Thymus (tissue), 11 donors: ENCODE results near the gene MICALL2. TPM values are rescaled to one million over a fixed set of nuclear protein-coding genes. Genes with fewer than 3 reads are reported as not detected.
"Not testable (repeated sequence)": the region's sequence is repeated elsewhere in the genome, so short reads cannot be mapped to it uniquely, and the experiment has no call there.

Experiments
- DNase-seq, 9 donors: peaks; one replicate each; pipeline ENCODE4 v3.0.0-alpha.2; 2013; ENCODE audit warnings: low spot score in 9 of 9, low read depth in 6 of 9, missing footprints in 1 of 9
- H3K27ac ChIP-seq, 2 donors: one replicate each; pipeline ENCODE4 v1.5.1; 2013; ENCODE audit warnings: control low read depth in 1 of 2, low read depth in 1 of 2, low read length in 1 of 2, mild to moderate bottlenecking in 1 of 2, moderate library complexity in 1 of 2
- H3K27me3 ChIP-seq, 2 donors: one replicate each; pipeline ENCODE4 v1.5.1; 2013; ENCODE audit warnings: low read length in 1 of 2; ENCODE audit not compliant: control insufficient read depth in 2 of 2, insufficient read depth in 1 of 2
- H3K36me3 ChIP-seq, 2 donors: one replicate each; pipeline ENCODE4 v1.5.1; 2013; ENCODE audit warnings: low read length in 1 of 2, mild to moderate bottlenecking in 1 of 2, moderate library complexity in 1 of 2; ENCODE audit not compliant: control insufficient read depth in 2 of 2, insufficient read depth in 2 of 2
- H3K4me1 ChIP-seq, 2 donors: one replicate each; pipeline ENCODE4 v1.5.1; 2013; ENCODE audit warnings: low read length in 2 of 2; ENCODE audit not compliant: control insufficient read depth in 2 of 2, insufficient read depth in 2 of 2
- H3K4me3 ChIP-seq, 2 donors: one replicate each; pipeline ENCODE4 v1.5.1; 2013; ENCODE audit warnings: low read length in 2 of 2, control low read depth in 1 of 2, mild to moderate bottlenecking in 1 of 2
- H3K9me3 ChIP-seq, 2 donors: one replicate each; pipeline ENCODE4 v1.5.1; 2013; ENCODE audit warnings: low read length in 1 of 2, mild to moderate bottlenecking in 1 of 2; ENCODE audit not compliant: control insufficient read depth in 2 of 2, insufficient read depth in 1 of 2
- WGBS: extraction: QIAGEN DNeasy Blood & Tissue Kit; methylation state at CpG from one replicate; pipeline ENCODE4 v1.1.7; 2013; 5-methylcytosine and 5-hydroxymethylcytosine counted together
- polyA plus RNA-seq: library from polyadenylated mRNA; stranded (reverse); fragments of 200-250 nt; gene quantifications from one replicate; pipeline ENCODE4 v1.2.3, GENCODE V29; 2013
- total RNA-seq: library from RNA; stranded (reverse); fragments of 120-200 nt; gene quantifications from one replicate; pipeline ENCODE4 v1.2.4, GENCODE V29; 2013
- donor health status: healthy.

Gene MICALL2
- total and polyA plus RNA-seq, 2 donors = 13.5 to 44.2 TPM

DNA sequence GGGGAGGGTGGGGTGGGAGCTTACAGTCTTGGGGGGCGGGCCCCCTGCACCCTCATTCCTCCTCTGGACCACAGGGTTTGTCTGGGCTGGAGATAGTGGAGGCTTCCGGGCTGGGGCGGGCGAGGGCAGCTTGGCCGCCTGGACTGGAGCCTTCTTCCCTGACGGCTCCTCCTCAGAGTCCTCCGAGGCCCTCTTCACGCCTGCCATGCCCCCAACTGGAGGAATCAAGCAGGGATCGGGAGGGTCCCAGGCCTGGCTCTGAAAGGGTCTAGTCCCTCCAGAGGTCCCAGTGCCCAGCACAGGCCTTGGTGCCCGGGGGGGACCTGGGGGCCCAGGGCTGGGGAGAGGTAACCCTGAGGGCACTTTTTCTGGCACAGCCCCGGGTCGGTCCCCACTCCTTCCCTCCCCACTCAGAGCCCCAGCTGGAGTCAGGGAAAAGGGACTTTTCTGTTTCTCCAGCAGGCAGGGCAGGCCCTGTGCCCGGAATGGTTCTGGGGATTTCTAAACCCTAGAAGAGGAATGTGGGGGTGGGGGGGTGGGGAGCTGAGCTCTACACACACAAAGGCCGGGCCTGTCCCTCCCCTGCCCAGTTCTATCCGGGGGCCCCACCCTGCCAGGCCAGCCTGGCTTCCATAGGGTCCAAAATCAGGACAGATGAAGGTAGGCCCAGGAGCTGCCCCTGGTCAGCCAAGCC, 11.6 kb downstream of the MICALL2 start:
- Histone ChIP-seq H3K9me3 (no peaks in the 10 kb centered on the region), H3K4me3 (no peak overlapping the region), H3K36me3 (no peaks in the 10 kb centered on the region), H3K27ac (peak overlapping the region; percentile 77 to 80), H3K4me1 (peaks cover 0 to 7% of the 10 kb centered on the region in 2 donors), H3K27me3 (no peaks in the 10 kb centered on the region)
- 95% methylated on average over 15 of the region's 15 CpGs for WGBS
- no peak for DNase-seq

DNA sequence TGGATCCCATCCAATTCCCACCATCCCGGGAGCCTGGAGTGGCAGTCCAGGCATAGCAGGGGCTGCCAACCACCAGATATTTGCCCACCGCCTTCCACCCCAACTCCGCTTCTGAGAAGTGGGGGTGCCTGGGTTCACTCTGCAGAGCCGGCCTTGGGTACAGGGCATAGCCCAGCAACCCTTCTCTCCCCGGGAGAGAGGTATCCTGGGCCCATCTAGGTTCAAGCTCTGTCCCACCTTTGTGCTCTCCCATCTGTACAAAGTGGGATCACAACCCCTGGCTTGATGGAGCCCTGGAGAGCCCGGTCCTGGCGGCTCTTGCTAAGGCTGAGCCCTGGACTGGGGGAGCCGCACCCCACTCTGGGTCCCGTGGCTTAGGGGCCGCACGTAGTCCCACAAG, 12.2 kb downstream of the MICALL2 start:
- no peak for DNase-seq
- Histone ChIP-seq H3K27me3 (no peaks in the 10 kb centered on the region), H3K36me3 (no peaks in the 10 kb centered on the region), H3K9me3 (no peaks in the 10 kb centered on the region), H3K4me3 (no peak overlapping the region), H3K27ac (peak overlapping the region; percentile 18 to 80), H3K4me1 (peaks cover 0 to 7% of the 10 kb centered on the region in 2 donors)
- WGBS = 98% methylated on average over 11 of the region's 11 CpGs

DNA sequence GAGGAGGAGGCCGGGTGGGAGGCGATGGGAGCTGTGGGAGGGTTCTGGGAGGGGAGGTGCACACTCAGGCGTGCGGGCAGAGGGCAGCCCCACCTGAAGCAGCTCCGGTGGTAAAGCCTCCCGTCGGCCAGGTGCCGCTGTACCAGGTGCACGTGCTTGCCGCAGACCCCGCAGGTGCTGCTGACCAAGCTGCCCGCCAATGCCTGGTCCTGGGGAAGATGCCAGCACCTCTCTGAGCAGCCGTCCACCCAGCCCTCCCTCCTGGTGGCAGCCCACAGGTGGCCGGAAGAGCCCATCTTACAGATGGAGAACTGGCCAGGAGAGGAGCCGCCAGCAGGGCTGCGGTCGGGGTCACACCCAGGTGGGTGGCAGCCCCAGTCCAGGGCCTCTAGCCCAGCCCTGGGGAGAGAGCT, 12.6 kb downstream of the MICALL2 start:
- H3K9me3 ChIP-seq = no peaks in the 10 kb centered on the region
- WGBS = 89% methylated on average over 17 of the region's 17 CpGs
- H3K27ac ChIP-seq = peak overlapping the region in 1 of 2 donors; percentile 80
- no peaks in the 10 kb centered on the region for H3K36me3 ChIP-seq
- no peaks in the 10 kb centered on the region for H3K27me3 ChIP-seq
- no peak overlapping the region for H3K4me3 ChIP-seq
- no peak for DNase-seq
- peaks cover 0 to 4% of the 10 kb centered on the region in 2 donors for H3K4me1 ChIP-seq

DNA sequence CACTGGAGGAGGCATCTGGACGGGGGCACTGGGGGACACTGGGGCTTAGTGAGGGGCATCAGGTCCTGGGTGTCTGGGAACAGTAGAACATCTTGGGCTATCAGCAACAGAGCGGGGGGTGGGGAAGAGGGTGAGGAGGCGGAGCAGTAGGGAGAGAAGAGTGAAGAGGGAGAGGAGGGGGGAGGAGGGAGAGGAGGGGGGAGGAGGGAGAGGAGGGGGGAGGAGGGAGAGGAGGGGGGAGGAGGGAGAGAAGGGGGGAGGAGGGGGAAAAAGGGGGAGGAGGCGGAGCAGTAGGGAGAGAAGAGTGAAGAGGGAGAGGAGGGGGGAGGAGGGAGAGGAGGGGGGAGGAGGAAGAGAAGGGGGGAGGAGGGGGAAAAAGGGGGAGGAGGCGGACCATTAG, 13.2 kb downstream of the MICALL2 start:
- 89% methylated on average over 4 of the region's 5 CpGs for WGBS
- not testable (repeated sequence) for H3K27me3 ChIP-seq, H3K4me1 ChIP-seq, H3K27ac ChIP-seq, H3K4me3 ChIP-seq, H3K9me3 ChIP-seq, DNase-seq, H3K36me3 ChIP-seq

DNA sequence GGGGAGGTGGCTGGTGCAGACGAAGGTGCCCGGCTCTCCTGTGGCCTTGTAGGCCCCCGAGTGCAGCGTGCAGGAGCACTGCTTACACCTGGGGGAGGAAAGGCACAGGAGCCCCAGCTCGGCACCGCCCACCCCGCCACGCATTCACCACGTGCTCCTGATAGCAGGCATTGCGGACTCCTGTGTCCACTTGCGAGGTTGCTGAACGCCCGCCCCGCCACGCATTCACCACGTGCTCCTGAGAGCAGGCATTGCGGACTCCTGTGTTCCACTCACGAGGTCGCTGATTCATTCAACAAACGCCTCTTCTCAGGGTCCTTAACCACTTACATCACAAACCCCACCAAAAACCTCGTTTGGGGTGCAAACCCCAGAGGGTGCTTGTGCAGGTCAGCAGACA, 13.9 kb downstream of the MICALL2 start:
- no peaks in the 10 kb centered on the region for H3K9me3 ChIP-seq
- DNase-seq = no peak
- no peak overlapping the region for H3K4me3 ChIP-seq
- no peaks in the 10 kb centered on the region for H3K36me3 ChIP-seq
- H3K27me3 ChIP-seq = no peaks in the 10 kb centered on the region
- WGBS = 97% methylated on average over 21 of the region's 21 CpGs
- H3K27ac ChIP-seq = no peak overlapping the region
- H3K4me1 ChIP-seq = peaks cover 0 to 2% of the 10 kb centered on the region in 2 donors

DNA sequence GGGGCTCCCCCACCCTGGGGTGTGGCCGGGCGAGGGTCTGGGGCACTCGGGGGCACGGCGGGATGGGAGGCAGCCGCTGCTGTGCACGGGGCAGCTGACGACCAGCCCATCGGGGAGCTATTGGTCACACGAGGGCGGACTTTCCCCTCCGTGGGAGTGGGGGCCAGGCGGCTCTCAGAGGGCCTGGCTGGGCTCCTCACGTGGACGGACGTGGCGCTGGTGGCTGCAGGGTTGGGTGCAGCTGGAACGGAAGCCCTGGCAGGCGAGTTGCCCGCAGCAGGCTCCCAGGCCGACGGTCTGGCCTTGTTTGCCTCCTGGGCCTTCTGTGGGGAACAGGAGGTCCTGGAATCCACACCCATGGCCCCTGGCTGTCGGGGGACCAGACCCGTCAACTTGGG, 14.3 kb downstream of the MICALL2 start:
- no peaks in the 10 kb centered on the region for H3K27me3 ChIP-seq
- H3K4me3 ChIP-seq = no peak overlapping the region
- H3K9me3 ChIP-seq = no peaks in the 10 kb centered on the region
- peaks cover 0 to 2% of the 10 kb centered on the region in 2 donors for H3K4me1 ChIP-seq
- no peak overlapping the region for H3K27ac ChIP-seq
- 93% methylated on average over 24 of the region's 24 CpGs for WGBS
- H3K36me3 ChIP-seq = no peaks in the 10 kb centered on the region
- DNase-seq = no peak

DNA sequence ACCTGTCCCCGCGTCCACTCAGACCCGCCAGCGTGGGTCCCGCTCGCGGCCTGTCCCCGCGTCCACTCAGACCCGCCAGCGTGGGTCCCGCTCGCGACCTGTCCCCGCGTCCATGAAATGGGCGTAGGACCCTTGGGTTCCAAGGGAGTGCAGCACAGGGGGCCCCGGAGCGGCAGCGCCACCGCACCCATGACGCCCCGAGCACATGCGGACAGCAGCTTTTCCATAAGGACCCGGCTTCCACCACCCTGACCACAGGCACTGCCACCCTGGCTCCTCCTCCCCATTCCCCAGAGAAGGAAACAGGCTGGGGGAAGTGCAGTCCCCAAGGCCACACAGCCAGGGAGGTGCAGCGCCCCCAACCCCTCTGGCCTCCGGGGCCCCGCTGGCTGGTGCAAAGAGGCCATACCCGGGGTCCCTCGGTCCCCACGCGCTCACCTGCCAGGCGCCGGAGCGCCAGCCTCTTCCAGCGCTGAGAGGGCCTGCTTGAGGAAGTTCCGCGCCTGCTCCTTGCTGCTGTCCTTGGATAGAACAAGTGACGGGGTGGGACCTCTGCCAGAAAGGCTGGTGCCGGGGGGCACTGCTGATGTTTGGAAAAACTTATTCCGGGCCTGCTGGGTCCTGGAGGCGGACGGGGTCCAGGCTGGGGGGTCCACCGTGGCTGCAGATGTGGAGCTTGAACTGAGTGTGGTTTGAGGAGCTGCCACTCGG, 14.9 kb downstream of the MICALL2 start:
- H3K27me3 ChIP-seq = no peaks in the 10 kb centered on the region
- WGBS = 96% methylated on average over 45 of the region's 45 CpGs
- DNase-seq = no peak
- H3K4me3 ChIP-seq = no peak overlapping the region
- H3K4me1 ChIP-seq = peaks cover 0 to 2% of the 10 kb centered on the region in 2 donors
- H3K36me3 ChIP-seq = no peaks in the 10 kb centered on the region
- no peaks in the 10 kb centered on the region for H3K9me3 ChIP-seq
- no peak overlapping the region for H3K27ac ChIP-seq

DNA sequence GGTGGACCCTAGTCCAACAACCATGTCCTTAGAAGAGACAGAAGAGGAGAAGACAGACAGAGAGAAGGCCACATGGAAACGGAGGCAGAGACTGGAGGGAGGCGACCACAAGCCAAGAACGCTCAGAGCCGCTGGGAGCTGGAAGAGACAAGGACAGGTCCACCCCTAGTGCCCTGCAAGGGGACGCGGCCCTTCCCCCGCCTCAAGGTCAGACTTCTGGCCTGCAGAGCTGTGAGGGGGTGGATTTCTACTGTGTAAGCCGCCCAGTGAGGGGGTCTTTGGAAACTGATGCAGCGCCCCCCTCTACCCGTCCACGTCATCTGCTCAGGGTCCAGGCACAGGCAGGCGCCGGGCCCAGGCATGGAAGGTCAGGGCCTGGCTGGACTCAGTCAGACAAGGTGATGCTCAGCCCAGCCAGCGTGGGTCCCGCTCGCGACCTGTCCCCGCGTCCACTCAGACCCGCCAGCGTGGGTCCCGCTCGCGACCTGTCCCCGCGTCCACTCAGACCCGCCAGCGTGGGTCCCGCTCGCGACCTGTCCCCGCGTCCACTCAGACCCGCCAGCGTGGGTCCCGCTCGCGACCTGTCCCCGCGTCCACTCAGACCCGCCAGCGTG, 15.6 kb downstream of the MICALL2 start:
- H3K27ac ChIP-seq, H3K36me3 ChIP-seq, H3K27me3 ChIP-seq, H3K4me1 ChIP-seq, DNase-seq, H3K4me3 ChIP-seq, H3K9me3 ChIP-seq: not testable (repeated sequence)
- 96% methylated on average over 26 of the region's 42 CpGs for WGBS

DNA sequence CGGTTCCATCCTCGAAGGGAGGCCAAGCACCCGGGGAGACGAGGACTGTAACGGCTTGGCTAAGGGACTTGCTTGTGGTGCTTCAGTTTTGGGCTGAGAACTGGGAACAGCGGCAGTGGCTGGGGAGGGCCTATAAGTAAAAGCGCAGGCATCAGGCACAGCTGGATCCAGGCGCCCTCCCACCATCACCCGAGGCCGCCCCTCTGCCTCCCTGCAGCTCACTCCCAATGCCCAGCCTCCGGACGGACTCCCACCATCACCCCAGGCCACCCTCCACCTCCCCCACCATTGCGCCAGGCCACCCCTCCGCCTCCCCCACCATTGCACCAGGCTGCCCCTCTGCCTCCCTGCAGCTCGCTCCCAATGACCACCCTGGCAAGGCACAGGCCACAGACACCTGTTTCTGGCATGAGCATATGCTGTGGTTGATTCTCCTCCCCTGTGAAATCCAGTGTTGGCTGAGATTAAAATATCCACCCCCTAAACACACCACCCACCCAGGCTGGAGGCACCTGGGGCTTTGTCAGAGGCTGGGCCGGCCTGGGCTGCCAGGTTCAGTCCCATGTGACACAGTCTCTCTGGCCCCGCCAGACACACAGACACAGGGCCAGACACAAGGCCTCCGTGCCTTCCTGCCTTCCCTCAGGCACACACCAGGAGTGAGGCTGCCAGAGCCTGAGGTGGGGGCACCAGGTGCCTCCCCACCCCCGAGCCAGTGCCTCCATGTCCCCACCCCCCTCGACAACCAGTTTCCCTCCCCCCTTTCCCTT, 16.7 kb downstream of the MICALL2 start:
- Histone ChIP-seq H3K27me3 (no peaks in the 10 kb centered on the region), H3K4me1 (no peaks in the 10 kb centered on the region), H3K4me3 (no peak overlapping the region), H3K27ac (no peak overlapping the region), H3K36me3 (no peaks in the 10 kb centered on the region), H3K9me3 (no peaks in the 10 kb centered on the region)
- no peak for DNase-seq
- 89% methylated on average over 20 of the region's 20 CpGs for WGBS
